GM19035 (cell line): ENCODE measurements around the gene CAMTA1.
"Not testable (repeated sequence)": the region's sequence is repeated elsewhere in the genome, so short reads cannot be mapped to it uniquely, and the experiment has no call there.

Source experiments
- ATAC-seq: cut with Tn5 transposase; IDR thresholded peaks from one replicate; pipeline ENCODE4 v1.9.1; 2021; ENCODE audit not compliant: unreplicated experiment

The CAMTA1 gene

GRCh38 chr1:7760245-7760644 is 975.0 kb downstream of the CAMTA1 start:
- no peak for ATAC-seq

DNA sequence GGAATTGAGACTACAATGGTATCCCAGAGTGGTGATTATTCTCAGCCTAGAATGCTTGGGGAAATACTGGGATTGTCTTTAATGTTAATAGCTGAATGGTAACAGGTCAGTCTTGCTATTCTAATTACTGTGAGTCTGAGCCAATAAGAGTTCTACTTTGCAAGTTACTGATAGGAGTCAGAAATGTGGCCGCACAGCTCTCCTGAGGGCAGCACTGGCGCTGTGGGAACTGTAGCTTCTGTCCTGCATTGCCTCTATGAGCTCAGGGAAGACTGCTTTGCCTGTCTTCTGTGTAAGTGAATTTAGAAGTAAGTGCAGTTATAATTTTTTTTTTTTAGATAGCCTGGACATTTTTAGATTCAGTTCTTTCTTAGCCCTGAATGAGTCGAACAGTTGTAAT is 975.8 kb downstream of the CAMTA1 start:
- ATAC-seq: no peak

DNA sequence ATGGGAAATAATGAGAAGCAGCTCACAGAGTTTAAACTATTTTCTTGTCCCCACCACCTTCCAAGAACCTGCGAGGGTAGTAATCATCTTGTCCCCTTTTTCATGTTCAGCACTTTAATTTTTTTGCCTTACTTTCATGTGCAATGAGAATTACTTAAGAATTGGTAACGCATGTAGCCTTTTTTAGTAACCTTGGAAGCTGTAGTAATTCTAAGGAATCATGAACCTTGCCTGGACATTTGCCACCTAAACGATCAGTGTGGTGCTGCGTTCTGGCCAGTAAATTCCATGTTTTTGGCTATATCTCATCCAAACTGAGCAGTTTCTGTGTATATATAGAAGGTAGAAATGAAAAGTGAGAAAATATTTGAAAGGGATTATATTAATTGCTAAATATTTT is 981.9 kb downstream of the CAMTA1 start:
- ATAC-seq: no peak

DNA sequence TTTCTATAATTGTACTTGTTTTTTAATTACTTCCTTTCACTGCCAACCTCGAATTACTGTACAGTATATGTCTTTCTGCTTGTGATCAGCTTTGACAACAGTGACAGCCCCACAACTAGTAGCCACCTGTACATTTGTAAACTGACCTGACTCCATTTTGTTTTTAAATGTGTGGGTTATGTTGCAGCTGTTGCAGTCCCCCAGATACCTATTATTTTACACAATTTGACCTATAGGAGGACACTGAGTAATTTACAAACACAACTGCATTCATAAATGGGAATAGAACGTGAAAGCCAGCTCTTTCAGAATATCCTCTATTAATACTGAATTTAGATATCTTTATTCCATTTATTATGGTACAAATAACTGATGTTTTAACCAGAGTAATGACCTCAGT is 983.3 kb downstream of the CAMTA1 start:
- ATAC-seq: no peak

- ATAC-seq: no peak
Observed at GRCh38 chr1:7769673-7770412, 984.6 kb downstream of the CAMTA1 start.

DNA sequence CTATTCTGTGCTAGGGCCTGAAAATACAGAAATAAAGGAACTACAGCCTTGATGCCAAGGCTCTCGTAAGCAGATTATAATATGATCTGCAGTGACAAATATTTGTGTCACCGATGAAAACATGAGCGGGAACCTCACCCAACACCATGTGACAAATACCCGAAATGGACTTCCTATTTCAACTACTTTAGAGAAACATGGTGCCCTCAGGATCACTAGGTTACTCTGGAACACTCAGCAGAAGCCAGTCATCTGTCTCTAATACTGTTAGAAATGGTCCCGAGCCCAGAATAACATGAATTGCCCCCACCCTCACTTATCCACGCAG is 985.4 kb downstream of the CAMTA1 start:
- no peak for ATAC-seq

DNA sequence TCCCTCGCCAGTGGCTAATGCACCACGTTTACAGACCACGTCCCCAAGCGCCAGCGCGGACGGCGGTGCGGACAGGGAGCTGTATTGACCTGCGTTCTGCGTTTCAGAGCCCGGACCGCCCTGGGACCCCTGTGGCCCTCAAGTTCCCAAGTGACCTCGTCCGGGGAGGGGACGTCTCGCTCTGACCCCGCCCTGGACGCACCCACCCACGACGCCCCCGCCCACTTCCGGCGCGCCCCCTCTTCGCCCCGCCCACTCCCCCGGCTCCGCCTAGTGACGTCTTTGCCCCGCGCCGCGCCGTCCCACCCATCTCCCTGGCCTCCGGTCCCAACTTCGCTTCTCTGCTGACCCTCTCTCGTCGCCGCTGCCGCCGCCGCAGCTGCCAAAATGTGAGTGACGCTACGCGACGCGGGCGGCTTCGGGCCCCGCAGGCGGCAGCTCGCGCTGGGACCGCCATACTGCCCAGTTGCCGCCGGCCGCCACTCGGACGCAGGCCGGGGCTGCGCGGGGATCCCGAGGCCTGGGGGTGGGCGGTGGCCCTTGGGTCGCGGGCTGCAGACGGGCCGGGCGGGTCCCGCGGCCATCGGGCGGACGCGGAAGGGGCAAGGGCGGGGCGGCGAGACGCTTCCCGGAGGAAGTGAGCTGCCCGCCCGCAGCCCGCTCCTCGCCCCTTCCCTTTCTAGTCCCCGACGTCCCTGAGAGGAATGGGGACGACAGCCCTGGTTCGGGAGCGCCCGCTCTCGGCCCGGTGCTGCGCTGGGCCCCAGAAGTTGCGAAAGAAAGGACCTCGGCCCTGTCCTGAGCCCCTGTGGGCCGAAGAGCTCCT is 986.0 kb downstream of the CAMTA1 start, which contains the start of gene VAMP3:
Gene VAMP3, plus strand, starts transcription at position 300 of the 826 bp plus-strand sequence. Its CDS starts 88 bp downstream, at position 388.
- peak; percentile 85 for ATAC-seq

DNA sequence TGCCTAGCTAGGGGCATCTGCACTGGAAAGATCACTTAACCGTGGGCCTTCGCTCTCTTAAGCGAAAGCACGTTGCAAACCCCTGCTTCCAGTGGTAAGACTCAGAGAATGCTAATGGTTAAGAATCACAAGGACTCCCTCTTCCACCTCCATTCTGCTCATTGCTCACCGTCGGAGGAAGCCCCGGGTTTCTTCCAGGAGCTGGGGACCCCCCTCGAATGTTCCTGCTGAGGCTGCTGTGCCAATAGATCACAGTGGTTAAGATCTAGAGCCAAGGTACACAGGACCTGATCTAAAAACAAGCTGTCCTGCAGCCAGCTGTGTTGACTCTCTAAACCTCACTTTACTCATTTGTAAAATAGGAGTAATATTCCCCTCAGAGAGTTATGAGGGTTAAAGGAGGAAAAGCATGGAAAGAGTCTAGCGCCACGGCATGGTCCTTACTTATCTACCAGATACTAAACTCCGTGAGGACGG is 986.6 kb downstream of the CAMTA1 start:
- no peak for ATAC-seq

DNA sequence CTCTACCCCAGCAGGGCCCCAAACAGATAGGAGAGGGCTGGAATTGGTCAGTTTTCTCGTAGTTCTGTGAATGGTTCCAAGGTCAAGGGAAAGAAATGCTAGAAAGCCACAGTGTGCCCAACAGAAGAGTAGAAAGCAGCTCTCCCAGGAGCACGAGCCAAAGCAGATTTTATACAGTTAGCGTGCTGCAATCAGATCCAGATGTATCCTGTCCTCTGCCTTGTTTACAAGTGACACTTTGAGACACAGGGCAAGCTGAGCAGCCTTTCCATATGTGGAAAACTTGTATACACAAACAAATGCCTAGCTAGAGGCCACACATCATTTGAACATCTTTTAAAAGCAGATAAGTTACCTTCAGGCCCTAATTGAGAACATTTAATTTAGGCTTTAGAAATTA is 992.3 kb downstream of the CAMTA1 start:
- no peak for ATAC-seq

- no peak for ATAC-seq
Observed at GRCh38 chr1:7778133-7778628, 992.9 kb downstream of the CAMTA1 start.

- ATAC-seq: no peak
Observed at GRCh38 chr1:7780976-7781375, 995.7 kb downstream of the CAMTA1 start.

GRCh38 chr1:7781501-7781900 is 996.2 kb downstream of the CAMTA1 start:
- ATAC-seq: no peak

DNA sequence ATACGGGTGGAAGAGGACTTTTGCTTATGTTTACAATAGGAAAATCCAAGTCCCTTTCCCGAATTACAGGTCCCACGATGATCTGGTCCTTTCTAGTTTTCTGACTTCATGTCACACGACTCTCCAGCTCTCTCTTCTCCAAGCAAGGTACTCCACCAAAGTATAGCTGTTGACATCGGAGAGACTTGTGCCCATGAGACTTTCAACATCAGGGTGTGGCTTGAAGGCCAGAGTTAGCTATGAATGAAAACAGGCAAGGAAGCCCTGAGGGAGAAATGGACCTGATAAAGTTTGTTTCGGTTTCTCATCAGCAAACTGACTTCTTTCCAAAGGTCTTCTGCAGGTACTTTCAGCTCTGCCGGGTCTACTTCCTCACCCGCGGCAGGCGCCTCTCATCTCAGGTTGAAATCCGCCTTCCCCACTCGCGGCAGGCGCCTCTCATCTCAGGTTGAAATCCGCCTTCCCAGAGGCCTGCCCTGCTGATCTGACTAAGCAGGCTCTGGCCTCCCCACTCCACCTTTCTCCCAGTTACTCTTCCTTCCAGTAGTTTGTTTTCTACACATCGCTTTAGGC is 996.8 kb downstream of the CAMTA1 start:
- ATAC-seq: no peak

- ATAC-seq: no peak
Observed at GRCh38 chr1:7783178-7783711, 998.0 kb downstream of the CAMTA1 start.

DNA sequence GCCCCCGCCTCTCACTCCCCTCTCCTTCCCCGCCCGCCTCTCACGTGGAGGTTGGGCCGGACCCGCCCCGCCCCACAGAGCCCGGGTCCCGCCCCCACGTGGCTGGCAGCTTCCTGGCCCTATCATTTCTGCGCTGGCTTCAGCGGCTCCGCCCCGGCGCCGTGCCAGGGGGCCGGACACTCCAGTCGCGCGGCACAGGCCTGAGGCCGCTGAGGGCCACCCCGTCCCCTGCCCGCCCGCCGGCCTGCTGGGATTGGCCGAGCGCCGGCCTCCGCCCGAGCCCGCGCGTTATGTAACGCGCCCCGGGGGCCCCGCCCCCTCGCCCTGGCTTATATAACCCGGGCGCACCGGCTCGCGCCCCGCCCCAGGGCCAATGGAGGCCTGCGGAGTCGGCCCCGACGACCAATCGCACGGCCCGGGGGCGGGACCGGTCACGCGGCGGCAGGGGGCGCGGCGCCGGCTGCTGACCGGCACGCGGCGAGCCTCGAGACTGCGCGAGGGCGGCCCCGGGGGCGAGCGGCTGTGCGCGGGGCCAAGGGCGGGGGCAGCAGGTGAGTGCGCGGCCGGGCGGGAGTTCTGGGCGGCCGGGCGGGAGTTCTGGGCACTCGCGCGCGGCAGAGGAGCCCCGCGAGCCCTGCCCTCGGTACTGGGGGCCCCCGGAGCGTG is 998.7 kb downstream of the CAMTA1 start, which contains the start of gene PER3:
Gene PER3, plus strand, starts transcription at position 466 of the 666 bp plus-strand sequence. CDS start 587 bp downstream, outside the sequence.
- peak; percentile 94 for ATAC-seq

- ATAC-seq: no peak
Observed at GRCh38 chr1:7784492-7785071, 999.3 kb downstream of the CAMTA1 start.

DNA sequence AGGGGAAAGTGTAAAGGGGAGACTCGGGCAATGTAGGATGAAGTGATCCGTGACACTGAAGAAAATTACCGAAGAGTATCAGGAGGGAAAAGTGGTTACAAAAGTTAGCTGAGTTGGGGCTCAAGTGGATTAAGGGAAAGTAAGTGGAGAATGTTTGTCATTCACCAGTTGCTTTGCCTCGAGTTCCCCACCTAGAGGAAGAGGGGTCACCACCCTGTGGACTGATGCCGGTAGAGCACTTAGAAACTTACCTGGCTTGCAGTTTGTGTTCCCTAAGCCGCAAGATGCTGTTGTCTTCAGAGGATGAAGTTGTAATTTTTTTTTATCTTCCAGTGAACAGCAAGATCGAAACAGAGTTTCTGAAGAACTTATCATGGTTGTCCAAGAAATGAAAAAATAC is 999.9 kb downstream of the CAMTA1 start:
- ATAC-seq: no peak

- no peak for ATAC-seq
Observed at GRCh38 chr1:7786795-7787194, 1001.5 kb downstream of the CAMTA1 start.

- no peak for ATAC-seq
Observed at GRCh38 chr1:7789828-7790227, 1004.6 kb downstream of the CAMTA1 start.

DNA sequence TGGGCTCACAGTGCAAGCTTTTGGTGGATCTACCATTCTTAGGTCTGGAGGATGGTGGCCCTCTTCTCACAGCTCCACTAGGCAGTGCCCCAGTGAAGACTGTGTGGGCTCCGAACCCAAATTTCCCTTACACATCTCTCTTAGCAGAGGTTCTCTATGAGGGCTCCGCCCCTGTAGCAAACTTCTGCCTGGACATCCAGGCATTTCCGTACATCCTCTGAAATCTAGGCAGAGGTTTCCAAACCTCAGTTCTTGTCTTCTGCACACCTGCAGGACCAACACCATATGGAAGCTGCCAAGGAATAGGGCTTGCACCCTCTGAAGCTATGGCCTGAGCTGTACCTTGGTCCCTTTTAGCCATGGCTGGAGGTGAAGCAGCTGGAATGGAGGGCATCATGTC is 1005.8 kb downstream of the CAMTA1 start:
- not testable (repeated sequence) for ATAC-seq
